Tibial nerve (tissue), 4 donors: ENCODE results near the gene ABCG5.

ENCODE experiments used
- EP300 ChIP-seq, 2 donors: sonication (generic); formaldehyde crosslinking; IDR thresholded peaks; one replicate each; pipeline ENCODE4 v1.6.1; 2017; ENCODE audit warnings: antibody characterized with exemption in 2 of 2, mild to moderate bottlenecking in 1 of 2
- POLR2A ChIP-seq, 2 donors: fragments of 450-650 bp; IDR thresholded peaks; one replicate each; pipeline ENCODE4 v1.6.1; 2017; ENCODE audit warnings: antibody characterized with exemption in 2 of 2, mild to moderate bottlenecking in 2 of 2, moderate library complexity in 2 of 2
- TF ChIP-seq, protein P1 (sequence below), 5 experiments: fragments of 200-600 bp in 3 of 5; fragments of 450-650 bp in 2 of 5; sonication (generic) in 3 of 5; IDR thresholded peaks; one replicate each; pipeline ENCODE4 v1.5.1; 2016 to 2019; ENCODE audit warnings: antibody characterized with exemption in 5 of 5, mild to moderate bottlenecking in 3 of 5, moderate library complexity in 2 of 5

DNA sequence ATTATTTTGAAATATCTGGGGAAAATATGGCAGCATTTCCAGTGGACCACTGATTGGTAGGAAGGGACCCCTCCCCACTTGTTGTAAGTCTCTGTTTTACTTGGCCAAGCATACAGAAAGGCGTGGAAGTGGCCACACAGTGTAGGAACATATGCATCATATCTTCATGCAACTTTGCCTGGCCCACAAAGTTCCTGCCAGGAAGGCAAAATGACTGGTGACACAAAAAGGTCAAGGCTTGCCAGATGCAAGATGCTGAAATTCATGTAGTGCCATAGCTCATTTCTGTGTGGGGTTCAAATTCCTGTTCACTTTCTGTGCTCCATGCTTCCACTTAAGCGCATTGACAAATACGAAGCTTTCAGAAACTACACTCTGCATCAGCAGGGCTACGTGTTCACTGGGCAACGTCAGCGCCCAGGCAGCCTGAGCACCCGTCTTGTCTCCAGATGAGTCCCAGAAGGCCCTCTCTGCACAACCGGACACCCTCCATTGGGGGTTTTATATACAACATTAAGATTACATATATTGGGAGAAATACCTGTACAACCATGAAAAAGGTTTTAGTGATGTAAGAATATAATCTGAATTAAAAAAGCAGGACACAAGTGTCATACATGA lies 61.2 kb downstream of the ABCG5 start:
- TF ChIP-seq, protein P1, sequence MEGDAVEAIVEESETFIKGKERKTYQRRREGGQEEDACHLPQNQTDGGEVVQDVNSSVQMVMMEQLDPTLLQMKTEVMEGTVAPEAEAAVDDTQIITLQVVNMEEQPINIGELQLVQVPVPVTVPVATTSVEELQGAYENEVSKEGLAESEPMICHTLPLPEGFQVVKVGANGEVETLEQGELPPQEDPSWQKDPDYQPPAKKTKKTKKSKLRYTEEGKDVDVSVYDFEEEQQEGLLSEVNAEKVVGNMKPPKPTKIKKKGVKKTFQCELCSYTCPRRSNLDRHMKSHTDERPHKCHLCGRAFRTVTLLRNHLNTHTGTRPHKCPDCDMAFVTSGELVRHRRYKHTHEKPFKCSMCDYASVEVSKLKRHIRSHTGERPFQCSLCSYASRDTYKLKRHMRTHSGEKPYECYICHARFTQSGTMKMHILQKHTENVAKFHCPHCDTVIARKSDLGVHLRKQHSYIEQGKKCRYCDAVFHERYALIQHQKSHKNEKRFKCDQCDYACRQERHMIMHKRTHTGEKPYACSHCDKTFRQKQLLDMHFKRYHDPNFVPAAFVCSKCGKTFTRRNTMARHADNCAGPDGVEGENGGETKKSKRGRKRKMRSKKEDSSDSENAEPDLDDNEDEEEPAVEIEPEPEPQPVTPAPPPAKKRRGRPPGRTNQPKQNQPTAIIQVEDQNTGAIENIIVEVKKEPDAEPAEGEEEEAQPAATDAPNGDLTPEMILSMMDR (IDR thresholded peaks at IDR 0.05): no peak
- TF ChIP-seq EP300 (IDR thresholded peaks at IDR 0.05) (no peak), POLR2A (IDR thresholded peaks at IDR 0.05) (no peak)
